ENCODE measurements around the gene KRT86.
A peak's percentile ranks its signal among the peaks of the same experiment; 100 is the strongest.
"Not testable (repeated sequence)": the region's sequence is repeated elsewhere in the genome, so short reads cannot be mapped to it uniquely, and the experiment has no call there.

Gene KRT86

GRCh38 chr12:52313461-52313860 is 39.0 kb downstream of the KRT86 start:
- no peak for DNase-seq (ENCODE audit: low read depth)
- no peak for TF ChIP-seq CTCF (conservative IDR thresholded peaks at IDR 0.05; ENCODE audit: low read length)
- no peak overlapping the region for H3K4me3 ChIP-seq (ENCODE audit: low read length)

GRCh38 chr12:52313926-52314325 is 39.5 kb downstream of the KRT86 start:
- no peak for TF ChIP-seq CTCF (conservative IDR thresholded peaks at IDR 0.05; ENCODE audit: low read length)
- H3K4me3 ChIP-seq (ENCODE audit: low read length) = no peak overlapping the region
- no peak for DNase-seq (ENCODE audit: low read depth)

GRCh38 chr12:52314511-52314910 is 40.1 kb downstream of the KRT86 start:
- no peak overlapping the region for H3K4me3 ChIP-seq (ENCODE audit: low read length)
- DNase-seq (ENCODE audit: low read depth) = no peak
- no peak for TF ChIP-seq CTCF (conservative IDR thresholded peaks at IDR 0.05; ENCODE audit: low read length)

GRCh38 chr12:52315721-52316120 is 41.3 kb downstream of the KRT86 start:
- peak; percentile 24 for TF ChIP-seq CTCF (conservative IDR thresholded peaks at IDR 0.05; ENCODE audit: low read length)
- not testable (repeated sequence) for H3K4me3 ChIP-seq (ENCODE audit: low read length); DNase-seq (ENCODE audit: low read depth)

GRCh38 chr12:52316290-52316689 is 41.8 kb downstream of the KRT86 start:
- no peak overlapping the region for H3K4me3 ChIP-seq (ENCODE audit: low read length)
- no peak for DNase-seq (ENCODE audit: low read depth)
- no peak for TF ChIP-seq CTCF (conservative IDR thresholded peaks at IDR 0.05; ENCODE audit: low read length)

GRCh38 chr12:52316701-52317100 is 42.3 kb downstream of the KRT86 start:
- no peak overlapping the region for H3K4me3 ChIP-seq (ENCODE audit: low read length)
- DNase-seq (ENCODE audit: low read depth) = no peak
- no peak for TF ChIP-seq CTCF (conservative IDR thresholded peaks at IDR 0.05; ENCODE audit: low read length)

GRCh38 chr12:52317468-52318052 is 43.1 kb downstream of the KRT86 start:
- H3K4me3 ChIP-seq (ENCODE audit: low read length) = no peak overlapping the region
- DNase-seq (ENCODE audit: low read depth) = no peak
- TF ChIP-seq CTCF (conservative IDR thresholded peaks at IDR 0.05; ENCODE audit: low read length) = no peak

Data from AG10803 (cell line).